G401.6 (cell line): ENCODE data around the gene UCP1.

ENCODE experiments used
- FAIRE-seq: peaks from 2 replicates; lab custom pipeline; 2012; peaks lifted over from hg19 to GRCh38; lab: Jason Lieb, UNC

UCP1 gene

GRCh38 chr4:140568507-140569306 is at the start of gene UCP1:
TSS of gene UCP1 (minus strand) at chr4:140568961. CDS start at chr4:140568729, 232 bp downstream.
- FAIRE-seq: no peak

- no peak for FAIRE-seq
Measured at GRCh38 chr4:140617499-140618248, 48.9 kb upstream of the UCP1 start.

- FAIRE-seq: no peak
Measured at GRCh38 chr4:140615451-140615850, 46.7 kb upstream of the UCP1 start.

DNA sequence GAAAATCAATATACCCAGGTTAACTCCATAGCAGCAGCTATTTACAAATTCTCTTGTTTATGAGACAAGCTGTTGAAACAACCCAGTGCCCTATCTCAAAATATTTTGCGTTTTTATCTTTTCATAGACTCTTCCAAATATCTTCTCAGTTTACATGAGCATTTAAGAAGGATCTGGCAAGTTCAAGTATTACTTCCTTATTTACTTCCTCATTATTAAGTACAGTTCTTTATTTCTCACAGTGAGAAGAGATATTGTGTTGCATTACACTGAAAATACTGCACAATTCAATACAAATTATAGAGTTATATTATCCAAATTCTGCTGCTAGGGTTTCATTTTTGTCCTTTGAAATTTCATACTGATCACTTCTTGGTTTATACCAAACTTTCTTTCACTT is 43.6 kb upstream of the UCP1 start:
- no peak for FAIRE-seq

DNA sequence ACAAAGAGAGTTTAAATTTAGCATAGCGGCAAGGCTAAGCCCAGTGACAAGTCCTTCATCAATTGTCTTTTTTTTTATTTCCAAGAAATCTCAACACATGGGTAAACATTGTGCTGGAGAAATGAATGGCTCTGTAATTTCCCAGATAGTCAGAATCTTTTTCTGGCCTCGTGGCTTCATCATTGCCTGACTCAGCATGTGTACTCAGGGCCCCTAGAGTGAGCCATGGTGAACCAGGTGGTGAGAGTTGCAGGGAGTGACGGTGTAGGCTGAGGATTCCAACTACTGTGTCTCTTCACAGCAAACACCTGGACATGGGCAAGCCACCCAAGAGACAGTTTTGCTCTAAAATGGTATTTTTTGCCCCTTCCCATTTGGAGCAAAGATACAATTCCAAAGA is 43.1 kb upstream of the UCP1 start:
- no peak for FAIRE-seq

- no peak for FAIRE-seq
Measured at GRCh38 chr4:140609548-140610425, 41.0 kb upstream of the UCP1 start.

DNA sequence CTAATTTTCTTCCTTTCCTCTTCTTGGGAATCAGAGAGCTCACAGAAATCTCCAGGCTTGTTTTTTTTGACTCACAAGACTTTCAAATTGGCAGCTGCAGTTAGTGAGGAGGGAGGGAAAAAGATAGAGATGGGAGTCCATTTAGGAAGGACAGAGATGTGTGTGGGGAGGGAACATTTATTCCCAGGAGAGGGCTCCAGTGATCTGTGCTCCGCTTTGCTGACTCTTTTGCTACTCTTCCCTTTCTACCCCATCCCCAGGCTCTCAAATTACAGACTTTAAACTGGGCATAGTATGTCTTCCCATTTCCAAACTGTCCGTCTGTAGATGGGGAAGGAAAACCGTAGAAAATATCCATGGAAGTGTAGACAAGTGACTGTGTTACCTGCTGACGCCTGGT is 39.1 kb upstream of the UCP1 start:
- no peak for FAIRE-seq

DNA sequence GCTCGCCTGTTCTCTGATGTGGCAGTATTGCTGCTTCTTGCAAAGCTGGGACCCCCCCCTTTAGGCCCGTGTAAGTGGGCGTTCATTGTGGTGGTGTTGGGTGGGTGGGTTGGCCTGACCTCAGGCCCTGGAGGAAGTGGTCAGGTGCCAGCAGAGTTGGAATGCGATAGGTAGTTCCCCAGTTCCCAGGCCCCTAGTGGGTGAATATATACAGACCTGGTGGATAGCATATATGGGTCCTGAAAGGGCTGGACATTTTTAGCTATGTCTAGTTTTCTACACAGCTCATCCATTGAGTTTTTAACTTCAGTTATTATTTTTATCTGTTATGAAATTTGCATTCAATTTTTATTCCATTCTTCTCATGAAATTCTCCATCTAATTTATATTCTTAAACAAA is 35.8 kb upstream of the UCP1 start:
- FAIRE-seq: no peak

DNA sequence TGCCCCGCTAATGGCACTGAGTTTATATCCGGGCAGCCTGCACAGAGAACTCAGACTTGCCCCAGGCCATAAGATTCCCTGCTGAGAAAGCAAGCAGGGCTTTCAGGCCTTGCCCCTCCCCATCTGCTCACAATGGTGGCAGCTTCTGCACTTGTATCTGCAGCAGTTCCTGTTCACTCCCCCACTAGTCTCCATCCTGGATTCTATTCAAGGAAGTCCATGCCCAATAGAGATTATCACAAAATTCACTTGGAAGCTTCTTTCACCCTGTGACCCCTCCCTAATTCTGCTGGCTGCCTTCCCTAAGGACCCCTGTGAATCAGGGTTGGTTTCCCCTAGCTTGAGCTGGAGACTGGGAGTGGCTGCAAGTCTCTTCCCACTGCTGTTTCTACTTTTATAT is 34.5 kb upstream of the UCP1 start:
- no peak for FAIRE-seq

GRCh38 chr4:140602714-140603113 is 34.0 kb upstream of the UCP1 start:
- FAIRE-seq: no peak

DNA sequence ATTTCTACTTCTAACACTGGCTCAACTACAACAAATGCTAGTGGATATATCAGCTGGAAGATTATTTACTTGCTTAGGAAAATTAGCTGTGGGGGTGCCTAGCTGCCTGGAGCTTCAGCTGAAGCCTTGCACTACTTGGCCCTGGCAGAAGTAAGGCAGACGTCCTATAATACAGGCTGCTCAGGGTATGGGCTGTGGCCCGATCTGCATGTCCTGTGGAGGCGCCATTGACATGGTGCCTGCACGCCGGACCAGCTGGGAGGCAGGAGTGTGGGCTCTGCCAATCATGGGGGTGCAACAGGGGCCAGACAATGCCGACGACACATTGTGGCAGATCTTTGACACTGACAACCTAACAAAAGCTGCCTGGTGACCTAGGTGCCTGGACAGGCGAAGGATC is 31.6 kb upstream of the UCP1 start:
- FAIRE-seq: no peak

DNA sequence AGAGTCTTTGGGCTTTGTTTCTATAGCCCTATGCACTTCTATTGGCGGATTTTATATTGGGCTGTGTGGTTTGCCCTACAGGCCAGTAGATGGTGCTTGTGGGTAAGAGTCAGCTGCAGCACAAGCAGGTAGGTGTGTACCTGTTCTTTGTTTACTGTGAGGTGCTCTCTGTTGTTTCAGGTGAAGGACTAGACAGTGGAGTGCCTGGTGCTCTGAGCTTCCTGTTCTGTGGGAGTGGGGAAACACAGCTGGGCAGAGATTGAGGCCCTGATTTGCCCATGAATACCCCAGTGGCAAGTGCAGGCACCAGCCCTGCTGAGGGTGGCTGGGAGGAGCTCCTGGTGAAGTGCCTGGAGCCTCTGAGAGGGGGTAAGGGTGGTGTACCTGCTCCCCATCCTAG is 26.3 kb upstream of the UCP1 start:
- no peak for FAIRE-seq

GRCh38 chr4:140584439-140584838 is 15.7 kb upstream of the UCP1 start:
- no peak for FAIRE-seq

- no peak for FAIRE-seq
Measured at GRCh38 chr4:140581078-140581477, 12.3 kb upstream of the UCP1 start.

- FAIRE-seq: no peak
Measured at GRCh38 chr4:140579278-140579677, 10.5 kb upstream of the UCP1 start.

DNA sequence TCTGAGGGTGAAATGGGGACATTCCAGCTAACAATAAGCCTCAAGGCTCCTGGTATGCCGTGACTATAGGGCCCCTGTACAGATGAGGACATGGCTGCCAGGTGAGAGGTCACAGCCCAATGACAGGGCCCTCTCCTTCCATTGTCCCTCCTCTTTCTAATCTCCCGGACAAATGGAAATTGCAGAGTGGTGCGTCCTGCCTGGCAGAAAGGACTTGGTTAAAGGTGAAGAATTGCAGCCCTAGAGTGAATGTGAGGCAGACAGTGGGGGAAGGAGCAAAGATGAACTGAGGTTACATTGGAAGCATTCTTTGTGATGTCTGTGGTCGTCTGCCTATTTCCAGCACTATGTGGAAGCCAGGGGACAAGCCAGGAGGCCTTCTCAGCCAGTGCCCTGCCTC is 6.7 kb upstream of the UCP1 start:
- no peak for FAIRE-seq

DNA sequence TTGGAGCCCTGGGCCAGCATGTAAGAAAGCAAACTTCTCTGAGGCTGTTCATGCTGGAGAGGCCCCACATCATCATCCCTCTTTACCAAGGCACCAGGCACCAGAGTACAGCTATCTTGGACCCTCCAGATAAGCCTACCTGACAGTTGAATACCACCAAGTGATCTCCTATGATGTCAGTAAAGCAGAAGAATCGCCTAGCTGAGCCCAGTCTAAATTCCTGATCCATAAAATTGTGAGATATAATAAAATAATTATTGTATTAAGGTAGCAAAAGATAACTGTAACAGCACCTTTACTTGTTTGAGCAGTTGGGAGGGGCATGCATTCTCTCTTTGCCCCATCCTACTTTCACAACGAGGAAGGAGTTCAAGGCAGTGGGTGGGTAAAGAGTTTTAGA is 2.9 kb upstream of the UCP1 start:
- no peak for FAIRE-seq

- FAIRE-seq: no peak
Measured at GRCh38 chr4:140569307-140569638, 512 bp upstream of the UCP1 start.

DNA sequence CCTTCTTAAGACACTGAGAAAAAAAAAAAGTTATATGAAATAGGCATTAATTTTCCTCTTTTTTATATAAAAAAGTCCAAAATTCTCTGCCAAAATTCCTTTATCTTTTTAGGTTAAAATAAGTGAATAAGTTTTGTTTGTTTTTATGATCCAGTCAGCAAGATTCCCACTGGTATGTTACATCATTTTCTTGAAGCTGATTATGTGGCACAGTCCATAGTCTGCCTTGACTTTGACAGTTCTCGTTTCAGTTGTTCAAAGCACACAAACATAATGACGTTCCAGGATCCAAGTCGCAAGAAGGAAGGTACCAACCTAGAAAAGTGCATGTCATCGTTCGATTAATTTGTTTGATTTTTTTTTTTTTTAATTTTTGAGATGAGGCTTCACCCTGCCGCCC is 9.1 kb downstream of the UCP1 start:
- FAIRE-seq: no peak

- no peak for FAIRE-seq
Measured at GRCh38 chr4:140557831-140558435, 10.8 kb downstream of the UCP1 start.

DNA sequence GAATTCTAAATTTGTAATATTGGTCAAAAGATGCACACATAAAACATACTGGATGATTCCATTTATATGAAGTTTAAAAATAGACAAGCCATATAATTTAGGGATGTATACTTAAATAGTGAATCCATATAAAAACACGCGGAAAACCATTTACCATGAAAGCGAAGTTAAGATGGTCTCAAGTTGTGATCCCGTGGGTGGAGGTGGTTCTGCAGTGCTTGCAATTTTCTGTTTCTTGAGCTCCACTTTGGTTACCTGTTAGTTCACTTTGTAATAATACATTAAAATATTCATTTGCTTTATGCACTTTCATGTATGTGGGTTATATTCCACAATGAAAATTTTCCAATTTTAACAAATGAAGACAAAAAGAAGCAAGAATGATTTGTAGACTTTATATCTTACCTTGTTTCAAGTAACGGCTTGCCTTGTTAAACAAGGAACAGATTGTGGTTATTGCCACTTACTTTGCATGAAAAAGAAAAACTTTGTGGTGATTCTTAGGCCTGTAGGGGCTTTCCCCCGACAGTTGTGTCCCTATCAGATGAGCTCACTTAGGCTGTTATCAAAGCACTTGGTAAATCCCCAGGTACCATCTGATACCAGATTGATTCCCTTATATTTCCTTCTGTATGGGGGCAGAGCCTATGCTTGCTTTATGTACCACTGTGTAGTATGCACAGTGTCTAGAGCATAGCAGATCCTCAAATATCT is 12.2 kb downstream of the UCP1 start:
- FAIRE-seq: no peak

DNA sequence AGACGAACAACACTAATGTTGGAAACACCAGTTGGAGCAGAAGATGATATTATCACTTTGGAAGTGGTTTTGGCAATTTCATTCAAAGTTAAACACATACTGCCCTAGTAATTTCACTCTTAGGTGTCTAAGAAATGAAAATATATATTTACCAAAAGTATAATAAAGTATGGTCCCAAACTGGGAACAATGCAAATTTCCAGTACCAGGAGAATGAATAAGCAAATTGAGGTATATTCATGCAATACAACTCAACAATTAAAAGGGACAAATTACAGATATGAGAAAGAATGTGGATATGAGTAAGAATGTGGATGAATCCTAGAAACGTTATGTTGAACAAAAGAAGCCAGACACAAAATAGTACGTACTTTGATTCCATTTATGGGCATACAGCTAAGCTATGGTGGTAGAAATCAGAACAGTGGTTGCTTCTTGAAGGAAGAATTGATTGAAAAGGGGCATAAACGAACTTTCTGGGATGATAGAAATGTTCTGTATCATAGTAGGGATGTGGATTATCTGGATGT is 34.7 kb downstream of the UCP1 start:
- FAIRE-seq: no peak
